Islet precursor cell (in vitro differentiated cells): ENCODE data around the gene RGS7BP.

Experiments used
- DNase-seq: peaks from one replicate; pipeline ENCODE4 v3.0.0-alpha.2; 2018

The RGS7BP gene

DNA sequence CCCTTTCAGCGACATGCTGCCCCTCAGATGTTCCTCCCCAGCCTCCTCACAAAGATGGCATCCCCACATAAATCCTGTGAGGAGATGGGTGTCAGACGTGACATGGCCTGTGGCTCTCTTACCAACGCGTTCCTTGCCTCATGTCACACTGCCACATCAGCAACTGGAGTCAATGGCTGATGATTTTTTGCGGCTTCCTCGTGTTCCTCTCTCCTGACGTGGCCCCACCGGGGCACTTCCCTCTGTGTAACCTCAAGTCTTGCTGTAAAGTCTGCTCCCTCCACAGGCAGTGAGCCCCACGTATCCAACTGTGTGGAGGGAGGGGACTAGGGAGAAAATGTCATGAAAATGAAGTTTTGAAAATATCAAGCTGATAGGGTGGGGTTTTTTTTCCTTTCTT, 131.3 kb downstream of the RGS7BP start:
- DNase-seq: no peak

DNA sequence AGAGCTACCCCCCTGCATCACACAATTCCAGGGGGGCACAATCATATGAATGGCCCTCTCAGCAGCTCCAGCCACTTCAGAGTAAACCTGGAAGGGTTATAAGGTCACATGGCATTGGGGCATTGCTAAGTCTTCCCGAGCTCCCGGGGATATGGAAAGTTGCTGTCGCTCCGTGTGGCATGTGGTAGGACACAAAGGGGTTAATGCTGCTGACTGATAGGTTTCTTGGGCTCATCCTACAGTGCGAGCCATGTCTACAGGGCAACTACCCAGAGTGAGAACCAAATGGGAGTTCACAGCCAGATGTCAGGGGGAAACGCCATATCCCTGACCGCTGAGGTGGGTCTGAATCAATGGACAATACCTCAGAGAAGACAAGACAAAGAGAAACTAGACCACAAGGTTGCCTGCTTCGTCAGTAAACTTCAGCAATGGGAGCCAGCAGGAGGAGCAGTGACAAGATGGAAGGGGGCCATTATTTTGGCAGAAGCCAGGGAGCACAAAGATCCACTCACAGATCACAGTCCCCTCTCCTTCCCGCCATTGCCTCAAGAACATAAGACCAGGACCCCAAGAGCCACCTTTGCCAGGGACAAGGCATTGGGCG, 132.1 kb downstream of the RGS7BP start:
- no peak for DNase-seq

DNA sequence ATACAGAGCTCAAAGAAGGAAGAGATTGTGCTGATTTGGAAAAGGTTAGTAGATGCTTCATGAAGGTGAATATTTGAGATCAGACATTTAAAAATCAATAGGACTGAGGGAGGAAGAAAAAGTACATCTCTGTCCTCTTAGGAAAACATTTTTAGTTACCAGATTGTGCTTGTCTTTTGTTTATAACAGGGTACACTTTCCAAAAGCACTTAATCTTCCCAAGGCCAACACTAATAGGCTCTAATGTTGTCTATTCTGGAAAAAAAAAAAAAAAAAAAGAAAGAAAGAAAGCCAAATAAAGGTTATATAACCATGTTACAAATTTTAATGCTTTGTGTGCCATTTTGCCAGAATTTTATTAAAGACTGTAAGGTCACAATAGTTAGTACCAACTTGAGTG, 139.0 kb downstream of the RGS7BP start:
- no peak for DNase-seq

DNA sequence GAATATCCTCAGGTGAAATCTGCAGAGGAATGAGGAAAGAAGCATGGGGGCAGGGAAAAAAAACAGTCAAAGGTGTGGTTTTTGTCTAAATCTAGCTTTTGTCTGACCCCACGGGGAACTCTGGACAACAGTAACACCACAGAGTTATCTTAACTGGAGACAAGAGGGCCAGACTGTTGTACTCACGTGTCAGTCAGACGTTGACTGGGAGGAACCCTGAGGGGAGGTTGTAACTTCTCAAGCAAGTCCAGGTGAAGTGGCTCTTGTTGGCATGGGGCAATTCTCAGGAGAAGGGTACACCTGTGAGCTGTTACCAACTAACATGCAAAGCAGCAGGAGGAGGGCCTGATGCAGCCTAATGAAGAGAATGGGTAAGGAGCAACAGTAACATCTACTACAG, 140.4 kb downstream of the RGS7BP start:
- DNase-seq: no peak

DNA sequence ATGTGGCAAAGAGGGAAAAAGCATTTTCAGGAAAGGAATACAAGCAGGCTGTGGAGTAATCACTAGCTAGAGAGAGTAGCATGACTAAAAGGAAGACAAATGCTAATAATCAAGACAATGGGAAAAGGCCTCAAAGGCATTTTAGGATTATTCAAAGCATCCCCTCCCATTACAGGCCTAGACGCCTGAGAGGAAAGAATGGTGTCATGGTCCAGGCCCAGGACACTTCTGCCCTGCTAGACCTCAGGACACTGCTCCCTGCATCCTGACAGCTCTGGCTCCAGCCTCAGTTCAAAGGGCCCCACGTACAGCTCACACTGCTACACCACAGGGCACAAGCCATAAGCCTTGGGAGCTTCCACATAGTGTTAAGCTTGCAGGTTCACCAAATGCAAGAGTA, 143.7 kb downstream of the RGS7BP start:
- no peak for DNase-seq

DNA sequence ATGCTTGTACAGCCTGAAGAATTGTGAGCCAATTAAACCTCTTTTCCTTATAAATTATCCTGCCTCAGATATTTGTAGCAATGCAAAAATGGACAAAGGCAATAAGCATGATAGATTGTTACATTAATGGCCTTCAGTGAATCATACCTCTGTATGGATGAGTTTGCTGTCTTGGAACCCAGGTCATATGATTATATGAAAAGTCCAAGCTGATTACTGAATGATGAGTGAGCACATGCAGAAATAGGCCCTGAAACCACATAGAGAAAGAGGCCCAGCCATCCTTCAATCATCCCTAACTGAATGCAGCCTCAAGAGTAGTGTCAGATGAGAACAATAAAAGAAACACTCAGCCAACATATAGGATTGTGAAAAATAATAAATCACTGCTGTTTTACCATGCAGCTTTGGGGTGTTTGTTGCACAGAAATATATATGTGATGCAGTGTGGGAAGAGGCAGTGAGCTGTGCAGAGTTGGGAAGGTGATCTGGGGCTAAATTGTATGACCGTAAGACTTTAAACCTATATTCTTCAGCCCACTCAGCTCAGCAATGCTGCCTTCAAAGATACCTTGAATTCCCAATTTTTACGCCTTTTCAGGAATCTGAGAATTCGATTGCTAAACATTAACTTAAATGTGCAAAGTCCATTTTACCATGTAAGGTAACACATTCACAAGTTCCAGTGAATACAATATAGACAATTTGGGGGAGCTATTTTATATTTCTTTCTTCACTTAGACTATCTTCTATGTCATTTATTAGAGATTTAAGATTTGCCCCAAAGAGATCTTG, 148.1 kb downstream of the RGS7BP start:
- no peak for DNase-seq

DNA sequence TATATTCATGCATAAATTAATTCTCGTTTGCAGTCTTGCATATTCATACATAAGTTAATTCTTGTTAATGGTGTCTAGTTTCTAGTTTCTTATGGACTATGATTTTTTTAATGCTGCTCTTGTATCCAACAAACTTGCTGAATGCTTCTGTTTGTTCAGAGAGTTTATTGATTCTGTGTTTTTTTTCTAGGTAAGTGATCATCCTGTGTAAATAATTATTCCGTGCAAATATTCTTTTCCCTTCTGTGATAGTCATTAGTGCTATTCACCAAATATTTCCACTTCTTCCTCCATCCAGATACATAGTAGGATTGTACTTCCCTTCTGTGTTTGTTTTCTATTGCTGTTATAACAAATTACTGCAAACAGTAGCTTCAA, 148.7 kb downstream of the RGS7BP start:
- DNase-seq: no peak

DNA sequence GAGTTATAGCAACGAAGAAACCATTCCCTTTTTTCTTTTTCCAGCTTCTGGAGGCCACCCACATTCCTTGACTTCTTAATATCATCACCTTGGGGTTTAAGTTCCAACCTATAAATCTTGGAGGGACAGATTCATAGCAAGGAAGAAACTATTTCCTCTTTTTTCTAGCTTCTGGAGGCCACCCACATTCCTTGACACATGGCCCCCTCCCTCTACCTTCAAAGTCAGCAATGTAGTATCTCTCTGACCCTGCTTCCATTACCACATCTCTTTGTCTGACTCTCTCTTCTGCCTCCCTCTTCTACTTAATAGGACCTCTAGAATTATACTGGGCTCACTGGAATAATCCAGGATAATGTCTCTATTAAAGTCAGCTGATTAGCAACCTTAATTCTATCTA, 149.8 kb downstream of the RGS7BP start:
- no peak for DNase-seq

DNA sequence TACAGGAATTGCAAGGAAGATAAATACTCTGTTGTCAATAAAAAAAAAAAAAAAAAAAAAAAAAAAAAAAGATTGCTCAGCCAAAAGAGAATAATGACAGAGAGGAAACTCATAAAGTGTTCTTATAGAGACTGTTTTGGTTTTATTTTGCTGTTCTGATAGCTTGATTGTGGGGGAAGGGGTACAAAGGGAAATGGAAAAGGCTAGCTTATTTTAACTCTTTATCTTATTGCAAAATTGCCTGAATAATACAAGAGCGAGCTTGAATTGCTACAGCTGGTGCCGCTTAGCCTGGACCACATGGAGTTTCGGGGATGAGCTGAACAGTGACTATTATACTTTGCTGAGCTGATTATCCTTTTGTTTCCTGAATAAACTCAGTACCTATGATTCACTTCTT, 153.5 kb downstream of the RGS7BP start:
- no peak for DNase-seq
